ENCODE data around the gene MS4A5.
A peak's percentile ranks its signal among the peaks of the same experiment; 100 is the strongest.

The MS4A5 gene

GRCh38 chr11:60469723-60470122, 40.4 kb downstream of the MS4A5 start:
- Histone ChIP-seq H2AFZ (ENCODE audit: insufficient read depth, low read length, poor library complexity) (no peak overlapping the region), H4K12ac (ENCODE audit: low read depth, low read length) (no peak overlapping the region), H3K79me2 (ENCODE audit: control insufficient read depth, insufficient read depth, low read length, poor library complexity) (no peaks in the 10 kb centered on the region), H3K4me2 (ENCODE audit: low read length) (no peak overlapping the region), H3K79me1 (ENCODE audit: low read length) (no peaks in the 10 kb centered on the region), H3K9me3 (ENCODE audit: insufficient read depth, low read depth, low read length) (peaks cover 2% of the 10 kb centered on the region), H4K8ac (ENCODE audit: low read depth, low read length) (no peak overlapping the region), H3K4me1 (ENCODE audit: control insufficient read depth in 1 of 2, insufficient read depth in 2 of 2, low read length in 2 of 2) (no peaks in the 10 kb centered on the region), H3K14ac (ENCODE audit: low read length) (no peak overlapping the region), H2BK5ac (ENCODE audit: low read depth, low read length, poor library complexity) (no peak overlapping the region), H3K27ac (ENCODE audit: low read depth, low read length) (no peak overlapping the region), H3K9ac (ENCODE audit: low read length) (no peak overlapping the region), H3K18ac (ENCODE audit: low read length) (no peak overlapping the region), H3K4me3 (ENCODE audit: low read depth, low read length) (no peak overlapping the region), H3K4ac (ENCODE audit: low read depth, low read length) (no peak overlapping the region), H3K23ac (ENCODE audit: low read length) (no peak overlapping the region), H4K91ac (ENCODE audit: low read depth, low read length) (no peak overlapping the region), H2BK12ac (ENCODE audit: low read length) (no peak overlapping the region), H3K36me3 (ENCODE audit: control insufficient read depth in 1 of 2, insufficient read depth in 2 of 2, low read length in 2 of 2) (no peaks in the 10 kb centered on the region), H2BK120ac (ENCODE audit: insufficient read depth, low read length, poor library complexity) (no peak overlapping the region), H3K27me3 (ENCODE audit: insufficient read depth, low read length) (no peaks in the 10 kb centered on the region), H2AK5ac (ENCODE audit: low read length) (no peak overlapping the region)
- peak in 1 of 2 donors; percentile 5 for DNase-seq
- no CpG with 5 or more reads among the region's 2 CpGs for WGBS (ENCODE audit: extremely low coverage, insufficient coverage, insufficient read length)

GRCh38 chr11:60477035-60477445, 47.7 kb downstream of the MS4A5 start:
- Histone ChIP-seq H3K36me3 (ENCODE audit: control insufficient read depth in 1 of 2, insufficient read depth in 2 of 2, low read length in 2 of 2) (no peaks in the 10 kb centered on the region), H3K79me2 (ENCODE audit: control insufficient read depth, insufficient read depth, low read length, poor library complexity) (no peaks in the 10 kb centered on the region), H4K8ac (ENCODE audit: low read depth, low read length) (no peak overlapping the region), H3K9ac (ENCODE audit: low read length) (no peak overlapping the region), H2BK5ac (ENCODE audit: low read depth, low read length, poor library complexity) (no peak overlapping the region), H3K4ac (ENCODE audit: low read depth, low read length) (no peak overlapping the region), H3K79me1 (ENCODE audit: low read length) (no peaks in the 10 kb centered on the region), H3K9me3 (ENCODE audit: insufficient read depth, low read depth, low read length) (no peaks in the 10 kb centered on the region), H4K91ac (ENCODE audit: low read depth, low read length) (no peak overlapping the region), H2BK120ac (ENCODE audit: insufficient read depth, low read length, poor library complexity) (no peak overlapping the region), H3K23ac (ENCODE audit: low read length) (no peak overlapping the region), H2AFZ (ENCODE audit: insufficient read depth, low read length, poor library complexity) (no peak overlapping the region), H3K27me3 (ENCODE audit: insufficient read depth, low read length) (no peaks in the 10 kb centered on the region), H2AK5ac (ENCODE audit: low read length) (no peak overlapping the region), H3K18ac (ENCODE audit: low read length) (no peak overlapping the region), H4K12ac (ENCODE audit: low read depth, low read length) (no peak overlapping the region), H3K14ac (ENCODE audit: low read length) (no peak overlapping the region), H3K4me3 (ENCODE audit: low read depth, low read length) (no peak overlapping the region), H3K27ac (ENCODE audit: low read depth, low read length) (no peak overlapping the region), H2BK12ac (ENCODE audit: low read length) (no peak overlapping the region), H3K4me2 (ENCODE audit: low read length) (no peak overlapping the region), H3K4me1 (ENCODE audit: control insufficient read depth in 1 of 2, insufficient read depth in 2 of 2, low read length in 2 of 2) (no peaks in the 10 kb centered on the region)
- no peak for DNase-seq
- no CpG with 5 or more reads among the region's 6 CpGs for WGBS (ENCODE audit: extremely low coverage, insufficient coverage, insufficient read length)

GRCh38 chr11:60482361-60482760, 53.0 kb downstream of the MS4A5 start:
- Histone ChIP-seq H2BK12ac (ENCODE audit: low read length) (no peak overlapping the region), H3K27ac (ENCODE audit: low read depth, low read length) (no peak overlapping the region), H2AFZ (ENCODE audit: insufficient read depth, low read length, poor library complexity) (no peak overlapping the region), H3K18ac (ENCODE audit: low read length) (no peak overlapping the region), H2BK5ac (ENCODE audit: low read depth, low read length, poor library complexity) (no peak overlapping the region), H4K8ac (ENCODE audit: low read depth, low read length) (no peak overlapping the region), H3K9ac (ENCODE audit: low read length) (no peak overlapping the region), H4K91ac (ENCODE audit: low read depth, low read length) (no peak overlapping the region), H3K14ac (ENCODE audit: low read length) (no peak overlapping the region), H3K4me2 (ENCODE audit: low read length) (no peak overlapping the region), H3K4me3 (ENCODE audit: low read depth, low read length) (no peak overlapping the region), H3K4me1 (ENCODE audit: control insufficient read depth in 1 of 2, insufficient read depth in 2 of 2, low read length in 2 of 2) (no peaks in the 10 kb centered on the region), H2BK120ac (ENCODE audit: insufficient read depth, low read length, poor library complexity) (no peak overlapping the region), H3K23ac (ENCODE audit: low read length) (no peak overlapping the region), H3K79me2 (ENCODE audit: control insufficient read depth, insufficient read depth, low read length, poor library complexity) (no peaks in the 10 kb centered on the region), H2AK5ac (ENCODE audit: low read length) (no peak overlapping the region), H3K27me3 (ENCODE audit: insufficient read depth, low read length) (no peaks in the 10 kb centered on the region), H3K9me3 (ENCODE audit: insufficient read depth, low read depth, low read length) (no peaks in the 10 kb centered on the region), H3K36me3 (ENCODE audit: control insufficient read depth in 1 of 2, insufficient read depth in 2 of 2, low read length in 2 of 2) (no peaks in the 10 kb centered on the region), H4K12ac (ENCODE audit: low read depth, low read length) (no peak overlapping the region), H3K4ac (ENCODE audit: low read depth, low read length) (no peak overlapping the region), H3K79me1 (ENCODE audit: low read length) (no peaks in the 10 kb centered on the region)
- no CpG with 5 or more reads among the region's 2 CpGs for WGBS (ENCODE audit: extremely low coverage, insufficient coverage, insufficient read length)
- no peak for DNase-seq

GRCh38 chr11:60485987-60486386, 56.6 kb downstream of the MS4A5 start:
- peak; percentile 27 to 64 for DNase-seq
- no peak overlapping the region for H2BK5ac ChIP-seq (ENCODE audit: low read depth, low read length, poor library complexity)
- no peak overlapping the region for H2BK120ac ChIP-seq (ENCODE audit: insufficient read depth, low read length, poor library complexity)
- H3K36me3 ChIP-seq (ENCODE audit: control insufficient read depth in 1 of 2, insufficient read depth in 2 of 2, low read length in 2 of 2), result no peaks in the 10 kb centered on the region
- H3K4me1 ChIP-seq (ENCODE audit: control insufficient read depth in 1 of 2, insufficient read depth in 2 of 2, low read length in 2 of 2), result no peaks in the 10 kb centered on the region
- no peak overlapping the region for H3K4me3 ChIP-seq (ENCODE audit: low read depth, low read length)
- H2BK12ac ChIP-seq (ENCODE audit: low read length), result no peak overlapping the region
- H3K23ac ChIP-seq (ENCODE audit: low read length), result no peak overlapping the region
- H3K4me2 ChIP-seq (ENCODE audit: low read length), result no peak overlapping the region
- H2AK5ac ChIP-seq (ENCODE audit: low read length), result no peak overlapping the region
- no peak overlapping the region for H4K91ac ChIP-seq (ENCODE audit: low read depth, low read length)
- H3K18ac ChIP-seq (ENCODE audit: low read length), result no peak overlapping the region
- H4K8ac ChIP-seq (ENCODE audit: low read depth, low read length), result no peak overlapping the region
- H3K27me3 ChIP-seq (ENCODE audit: insufficient read depth, low read length), result no peaks in the 10 kb centered on the region
- no peak overlapping the region for H2AFZ ChIP-seq (ENCODE audit: insufficient read depth, low read length, poor library complexity)
- no peak overlapping the region for H3K27ac ChIP-seq (ENCODE audit: low read depth, low read length)
- no peak overlapping the region for H3K9ac ChIP-seq (ENCODE audit: low read length)
- no peaks in the 10 kb centered on the region for H3K79me2 ChIP-seq (ENCODE audit: control insufficient read depth, insufficient read depth, low read length, poor library complexity)
- H3K4ac ChIP-seq (ENCODE audit: low read depth, low read length), result no peak overlapping the region
- H3K14ac ChIP-seq (ENCODE audit: low read length), result no peak overlapping the region
- H3K9me3 ChIP-seq (ENCODE audit: insufficient read depth, low read depth, low read length), result no peaks in the 10 kb centered on the region
- no peaks in the 10 kb centered on the region for H3K79me1 ChIP-seq (ENCODE audit: low read length)
- H4K12ac ChIP-seq (ENCODE audit: low read depth, low read length), result no peak overlapping the region
- WGBS (ENCODE audit: extremely low coverage, insufficient coverage, insufficient read length), result no CpG with 5 or more reads among the region's 5 CpGs

All from trophoblast cell (in vitro differentiated cells and primary cell).